ENCODE results near the gene NKTR.
"Not testable (repeated sequence)": the region's sequence is repeated elsewhere in the genome, so short reads cannot be mapped to it uniquely, and the experiment has no call there.

The NKTR gene

DNA sequence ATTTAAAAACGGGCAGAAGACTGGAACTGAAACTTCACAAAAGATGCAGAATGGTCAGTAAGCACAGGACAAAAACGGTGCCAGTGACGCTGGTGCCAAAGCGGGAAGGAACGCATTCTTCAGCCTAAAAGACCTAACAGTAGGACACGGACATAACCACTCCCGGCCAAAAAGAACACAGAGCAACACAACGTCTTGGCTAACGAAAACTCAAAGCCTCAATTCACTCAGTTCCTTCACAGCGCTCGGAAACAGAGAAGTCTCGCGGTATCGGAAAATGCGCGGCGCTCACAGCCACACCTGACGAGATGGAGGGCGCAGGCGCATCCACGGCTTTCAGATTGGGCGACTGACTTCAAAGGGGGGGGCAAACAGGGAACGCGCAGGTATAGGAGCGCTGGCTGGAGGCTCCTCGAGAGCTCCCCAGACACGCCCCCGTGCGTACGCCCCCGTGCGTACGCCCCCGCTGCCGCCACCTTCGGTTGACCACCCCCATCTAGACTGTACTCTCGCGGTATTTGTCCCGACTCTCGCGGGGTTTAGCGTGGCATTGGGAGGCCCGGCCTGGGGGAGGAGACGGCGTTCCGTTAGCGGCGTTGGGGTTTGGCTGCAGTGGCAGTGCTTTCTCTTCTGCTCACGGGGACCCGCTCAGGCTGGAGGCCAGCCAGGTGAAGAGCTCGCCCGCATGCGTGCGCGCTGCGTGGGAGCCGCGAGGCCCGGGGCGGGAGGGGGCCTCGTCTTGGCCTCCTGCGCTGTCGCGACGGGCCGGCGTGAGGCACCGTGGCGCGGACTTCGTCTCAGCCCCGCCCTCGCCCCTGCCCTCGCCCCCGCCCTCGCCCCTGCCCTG is at the start of gene NKTR:
TSS of gene NKTR (plus strand) at position 576 of the 847 bp plus-strand sequence. CDS start 321 bp downstream, outside the sequence.
- DNase-seq: peak; percentile 99

- no peak for DNase-seq
These were observed 47.7 kb upstream of the NKTR start for GRCh38 chr3:42552830-42553229.

DNA sequence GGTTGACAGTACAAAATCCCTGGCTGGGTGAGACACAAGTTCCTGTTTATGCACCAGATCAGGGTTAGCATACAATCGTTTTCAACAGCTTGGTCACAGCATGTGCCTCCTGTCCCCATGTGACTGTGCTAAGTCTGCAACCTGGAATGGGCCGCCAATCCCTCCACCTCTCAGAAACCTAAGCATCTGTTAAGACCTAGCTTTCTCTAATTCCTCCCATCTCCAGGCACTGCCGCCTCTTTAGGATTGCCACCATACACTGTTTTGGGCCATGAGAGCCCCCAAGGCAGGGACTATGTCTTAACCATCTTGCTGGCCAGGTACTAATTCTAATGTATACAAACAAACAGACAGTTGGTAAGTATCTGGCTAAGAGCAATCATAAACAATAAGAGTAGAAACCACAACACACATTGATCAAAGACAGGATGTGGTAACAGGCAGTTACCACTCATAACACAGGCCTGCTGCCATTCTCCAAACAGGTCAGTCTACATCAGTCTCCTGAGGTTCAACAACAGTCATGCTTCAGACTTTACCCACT is 44.3 kb upstream of the NKTR start:
- DNase-seq: no peak

GRCh38 chr3:42556817-42557216 is 43.7 kb upstream of the NKTR start:
- DNase-seq: not testable (repeated sequence)

- no peak for DNase-seq
These were observed 42.6 kb upstream of the NKTR start for GRCh38 chr3:42557854-42558253.

DNA sequence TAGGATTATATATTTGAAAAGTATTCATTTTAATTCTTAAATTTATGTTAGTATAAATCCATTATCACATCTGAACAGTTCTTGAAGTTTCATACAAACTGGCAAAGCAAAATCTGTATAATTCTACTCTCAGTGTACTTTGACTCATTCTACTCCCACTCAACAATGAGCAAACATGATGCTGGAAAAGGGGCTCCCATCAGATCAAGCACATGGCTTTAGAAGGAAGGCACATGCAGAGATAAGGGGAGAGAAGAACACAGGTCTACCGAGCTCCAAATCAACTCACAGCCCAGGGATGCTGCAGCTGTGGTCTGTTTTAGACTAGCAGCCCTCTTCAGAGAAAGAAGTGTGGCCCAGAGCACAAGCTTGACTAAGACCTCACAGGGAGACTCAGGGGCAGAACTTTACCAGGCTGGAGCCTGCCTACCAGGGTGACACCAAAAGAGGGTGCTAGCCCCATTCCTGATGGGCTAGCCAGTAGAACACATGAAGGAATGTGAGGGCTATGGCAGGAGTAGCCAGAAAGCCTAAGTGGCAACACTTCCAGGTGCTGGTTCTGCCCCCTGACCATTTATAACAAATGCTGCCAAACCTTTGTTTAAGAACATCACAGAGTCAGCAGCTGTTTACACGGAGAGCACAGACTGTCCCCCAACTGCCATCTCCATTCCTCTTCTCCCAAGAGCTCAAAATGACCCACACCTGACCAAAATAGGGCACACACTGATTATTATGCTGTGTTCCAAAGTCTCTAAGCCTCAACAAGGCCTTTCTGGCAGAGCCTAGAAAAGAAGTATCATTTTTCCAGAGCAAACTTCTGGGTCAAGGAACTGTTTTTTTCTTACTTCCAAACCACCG is 38.2 kb upstream of the NKTR start:
- DNase-seq: no peak

DNA sequence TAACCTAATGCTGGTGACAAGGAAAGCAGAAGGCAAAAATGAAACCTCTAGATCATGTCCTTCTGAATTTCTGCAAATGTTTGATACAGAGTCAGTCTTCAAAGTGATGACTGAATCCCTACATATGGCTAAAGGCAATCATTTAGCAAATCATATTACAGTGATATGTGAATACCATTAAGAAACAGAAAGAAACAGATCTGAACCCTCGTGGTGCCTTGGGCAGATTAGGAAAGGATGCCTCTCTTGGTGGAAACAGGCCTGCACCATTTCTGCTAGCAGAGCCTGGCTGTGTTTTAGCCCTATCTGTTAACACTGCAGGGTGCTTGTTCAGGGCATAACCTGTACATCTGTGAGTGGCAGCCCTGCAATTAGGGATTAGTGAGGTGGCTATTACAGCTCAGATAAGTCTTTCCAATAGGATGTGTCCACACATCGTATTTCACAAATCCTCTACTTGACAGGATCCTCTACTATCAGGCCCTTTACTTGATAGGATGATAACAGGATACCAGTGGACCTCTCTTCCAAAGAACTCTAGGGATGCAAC is 30.8 kb upstream of the NKTR start:
- no peak for DNase-seq

DNA sequence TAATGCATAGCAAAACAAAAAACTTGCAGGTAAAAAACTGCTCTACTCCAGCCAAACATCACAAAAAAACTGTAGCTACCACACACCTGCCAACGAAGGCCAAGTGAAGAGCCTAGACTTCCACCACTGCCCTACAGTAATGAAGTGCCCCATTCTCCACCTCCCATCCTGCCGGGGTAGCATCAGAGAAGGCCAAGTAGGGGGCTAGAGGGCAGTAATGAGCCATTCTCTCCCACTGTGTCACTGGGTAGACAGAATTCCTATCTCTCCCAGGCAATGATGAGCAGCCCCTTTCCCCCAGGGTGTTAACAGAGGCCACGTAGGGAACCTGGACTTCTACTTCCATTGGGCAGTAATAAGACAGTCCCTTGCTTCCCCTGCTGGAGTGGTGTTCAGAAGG is 28.2 kb upstream of the NKTR start:
- DNase-seq: peak; percentile 43

GRCh38 chr3:42575137-42575741 is 25.2 kb upstream of the NKTR start:
- DNase-seq: no peak

DNA sequence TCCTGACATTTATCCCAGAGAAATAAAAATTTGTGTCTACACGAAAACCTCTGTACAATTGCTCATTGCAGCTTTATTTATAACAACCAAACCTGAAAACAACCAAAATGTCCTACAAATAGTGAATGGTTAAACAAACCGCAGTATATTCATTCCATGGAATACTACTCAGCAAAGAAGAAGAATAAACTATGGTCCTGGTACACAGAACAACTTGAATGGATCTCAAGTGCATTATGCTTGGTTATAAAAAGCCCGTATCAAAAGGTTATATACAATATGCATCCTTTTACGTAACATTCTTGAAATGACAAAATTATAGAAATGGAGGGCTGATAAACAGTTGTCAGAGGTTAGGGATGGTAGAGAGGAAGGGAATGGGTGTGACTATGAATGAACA is 22.4 kb upstream of the NKTR start:
- DNase-seq: no peak

GRCh38 chr3:42579346-42579745 is 21.1 kb upstream of the NKTR start:
- not testable (repeated sequence) for DNase-seq

- DNase-seq: no peak
These were observed 19.1 kb upstream of the NKTR start for GRCh38 chr3:42581400-42581708.

DNA sequence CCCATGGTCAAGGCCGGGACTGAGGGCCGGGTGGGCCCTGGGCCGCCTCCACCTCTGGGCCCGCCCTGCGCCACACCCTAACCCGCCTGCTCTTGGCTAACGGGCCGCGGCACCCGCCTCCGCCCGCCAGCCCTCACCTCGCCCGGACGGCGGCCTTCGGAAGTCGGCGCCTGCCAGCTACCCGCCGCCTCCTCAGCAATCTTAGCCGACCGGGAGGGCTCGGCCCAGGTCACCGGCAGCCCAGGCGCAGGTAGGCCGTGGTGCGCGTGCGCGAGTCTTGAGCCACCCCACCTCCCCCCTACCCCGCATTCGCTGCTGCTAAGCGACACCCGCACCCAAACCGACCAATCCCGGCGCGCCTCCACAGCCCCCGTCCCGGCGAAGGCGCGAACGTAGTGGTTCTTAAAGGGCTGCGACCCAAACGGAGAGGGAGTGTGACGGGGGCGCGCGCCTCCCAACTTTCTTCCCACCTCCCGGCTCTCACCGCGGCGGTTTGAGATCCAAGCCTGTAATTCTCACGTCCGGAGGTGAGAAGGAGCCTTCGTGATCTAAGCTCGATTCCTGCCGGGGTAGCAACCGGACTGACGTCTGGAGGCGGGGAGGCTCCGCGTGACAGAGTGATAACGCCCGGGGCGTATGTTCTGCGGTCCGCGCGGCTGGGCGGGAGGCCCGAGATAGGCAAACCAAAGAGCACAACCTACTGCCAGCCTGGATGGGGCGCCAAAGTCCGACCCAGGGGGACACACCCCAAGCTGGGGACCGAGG is 18.6 kb upstream of the NKTR start, which contains the start of gene SEC22C:
TSS of gene SEC22C (minus strand) at position 259 of the 765 bp plus-strand sequence. CDS start 12,921 bp downstream, outside the sequence.
- peak; percentile 92 for DNase-seq

DNA sequence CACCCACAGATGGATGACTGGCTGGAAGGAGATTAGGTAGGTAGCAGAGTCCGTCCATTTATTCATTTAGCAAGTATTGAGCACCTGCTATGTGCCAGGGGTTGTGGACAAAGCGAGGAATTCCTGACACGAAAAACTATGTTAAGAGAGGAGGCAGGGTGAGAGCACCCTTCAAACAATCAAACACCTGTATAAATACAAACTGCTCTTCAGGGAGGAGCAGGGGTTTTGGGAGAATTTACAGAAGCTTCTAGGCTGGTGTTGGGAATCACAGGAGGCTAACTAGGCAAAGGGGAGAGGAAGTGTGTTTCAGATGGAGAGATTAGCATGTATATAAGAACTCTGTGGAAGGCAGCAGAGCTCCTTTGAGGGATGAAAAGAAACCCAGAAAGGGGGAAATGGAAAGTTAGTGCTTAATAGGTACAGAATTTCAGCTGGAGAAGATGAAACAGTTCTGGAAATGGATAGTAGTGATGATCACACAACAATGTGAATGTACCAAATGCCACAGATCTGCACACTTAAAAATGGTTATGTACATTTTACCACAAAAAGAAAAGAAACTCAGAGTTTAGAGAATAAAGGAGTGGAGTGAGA is 17.9 kb upstream of the NKTR start:
- no peak for DNase-seq

DNA sequence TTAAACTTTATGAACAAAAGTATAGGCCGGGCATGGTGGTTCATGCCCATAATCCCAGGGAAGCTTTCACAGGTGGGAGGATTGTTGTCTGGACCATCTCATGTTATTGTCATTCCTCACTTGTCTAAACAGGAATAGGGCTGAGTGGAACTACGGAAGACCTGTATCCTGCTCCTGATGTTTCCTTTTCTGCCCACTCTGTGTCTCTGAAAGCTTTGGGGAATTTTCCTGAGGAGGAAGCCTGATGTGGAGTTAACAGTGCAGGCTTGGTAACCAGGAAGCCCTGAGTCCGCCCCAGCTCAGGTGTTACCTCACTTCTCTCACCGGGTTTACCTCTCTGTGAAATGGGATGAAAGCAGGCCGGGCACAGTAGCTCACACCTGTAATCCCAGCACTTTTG is 11.9 kb upstream of the NKTR start:
- DNase-seq: no peak

GRCh38 chr3:42589382-42590109 is 10.9 kb upstream of the NKTR start:
- DNase-seq: no peak

GRCh38 chr3:42590989-42591756 is 9.3 kb upstream of the NKTR start:
- DNase-seq: no peak

DNA sequence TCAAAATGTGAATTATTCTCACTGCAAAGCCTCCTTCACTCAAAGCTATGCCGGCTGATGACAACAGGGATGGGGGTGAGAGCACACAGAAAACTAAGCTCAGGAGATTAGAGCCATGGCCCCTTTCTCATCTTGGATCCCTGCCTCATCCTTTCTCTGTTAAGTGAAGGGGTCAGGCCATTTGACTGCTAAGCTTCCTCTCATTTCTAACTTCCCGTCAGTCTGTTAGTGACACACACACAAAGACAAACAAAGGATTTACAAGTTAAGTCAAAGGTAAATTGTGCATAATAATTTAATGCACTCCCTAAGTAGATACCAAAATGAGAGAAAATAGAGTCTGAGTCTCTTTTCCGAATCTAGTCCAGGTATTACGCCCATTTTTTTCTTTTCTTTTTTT is 8.7 kb upstream of the NKTR start:
- no peak for DNase-seq

GRCh38 chr3:42593635-42594034 is 6.9 kb upstream of the NKTR start:
- no peak for DNase-seq

DNA sequence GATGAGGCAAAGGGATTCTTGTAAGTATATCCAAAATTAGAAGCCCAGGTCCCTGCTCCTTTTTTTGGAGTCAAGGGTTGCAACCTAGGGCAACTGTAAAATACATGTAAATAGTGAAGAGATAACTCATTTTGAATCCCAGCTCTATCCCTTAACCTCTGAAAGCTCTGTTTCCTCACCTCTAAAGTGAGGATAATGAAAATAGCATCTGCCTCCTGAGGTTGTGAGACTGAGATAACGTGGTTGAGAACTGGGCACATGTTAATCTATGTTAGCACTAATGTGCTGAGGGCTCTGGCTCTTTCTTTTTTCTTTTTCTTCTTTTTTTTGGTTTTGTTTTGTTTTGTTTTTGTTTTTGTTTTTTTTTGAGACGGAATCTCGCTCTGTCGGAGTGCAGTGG is 4.8 kb upstream of the NKTR start:
- no peak for DNase-seq
